Vagina (tissue), 2 donors: ENCODE measurements around the gene SCAPER. TPM values are rescaled to one million over a fixed set of nuclear protein-coding genes. Genes with fewer than 3 reads are reported as not detected.

Source experiments
- DNase-seq, 2 donors: peaks; one replicate each; pipeline ENCODE4 v3.0.0-alpha.2; 2017; ENCODE audit errors: extremely low spot score in 2 of 2
- H3K27ac ChIP-seq: fragments of 200-600 bp; sonication (generic); one replicate; pipeline ENCODE4 v1.5.1; 2019
- H3K27me3 ChIP-seq: fragments of 200-600 bp; sonication (generic); one replicate; pipeline ENCODE4 v1.5.1; 2019
- H3K36me3 ChIP-seq, 2 donors: fragments of 200-600 bp; sonication (generic); one replicate each; pipeline ENCODE4 v1.5.1; 2017 to 2019
- H3K4me1 ChIP-seq: fragments of 200-600 bp; sonication (generic); one replicate; pipeline ENCODE4 v1.5.1; 2019
- H3K4me3 ChIP-seq, 2 donors: fragments of 200-600 bp; sonication (generic); 1 replicate in 1 of 2; 2 replicates in 1 of 2; pipeline ENCODE4 v1.5.1; 2016 to 2019
- H3K9me3 ChIP-seq: fragments of 200-600 bp; sonication (generic); one replicate; pipeline ENCODE4 v1.5.1; 2019
- POLR2A ChIP-seq, 2 donors: fragments of 450-650 bp; IDR thresholded peaks; one replicate each; pipeline ENCODE4 v1.6.1; 2017; ENCODE audit warnings: antibody characterized with exemption in 2 of 2, mild to moderate bottlenecking in 2 of 2, moderate library complexity in 2 of 2
- POLR2AphosphoS5 ChIP-seq, 2 donors: sonication (generic); formaldehyde crosslinking; IDR thresholded peaks; one replicate each; pipeline ENCODE4 v1.9.0; 2017; ENCODE audit warnings: antibody characterized with exemption in 2 of 2, mild to moderate bottlenecking in 2 of 2, low read depth in 1 of 2; ENCODE audit not compliant: insufficient read depth in 1 of 2
- intact Hi-C: fragments of 100-400 bp; cut with DNase I; formaldehyde crosslinking; loops from one replicate; pipeline ENCODE4 v1.15.1; 2023
- total RNA-seq: library from RNA; depleted of rRNA; stranded (reverse); fragments of >200 nt; gene quantifications from one replicate; pipeline ENCODE4 v1.2.3, GENCODE V29; 2016
- TF ChIP-seq, protein P1 (sequence below), 3 experiments: fragments of 450-650 bp in 2 of 3; fragments of 200-600 bp in 1 of 3; sonication (generic) in 1 of 3; IDR thresholded peaks; one replicate each; pipeline ENCODE4 v1.5.1; 2017 to 2019; ENCODE audit warnings: antibody characterized with exemption in 3 of 3, mild to moderate bottlenecking in 2 of 3, moderate library complexity in 2 of 3

SCAPER gene
- total RNA-seq, 1 donor from 2014 or later = 51.3 TPM

- no peak for DNase-seq
- H3K27me3 ChIP-seq = no peaks in the 10 kb centered on the region
- TF ChIP-seq POLR2A (IDR thresholded peaks at IDR 0.05) (no peak), POLR2AphosphoS5 (IDR thresholded peaks at IDR 0.05; ENCODE audit: insufficient read depth in 1 of 2, low read depth in 1 of 2) (no peak)
- TF ChIP-seq, protein P1, sequence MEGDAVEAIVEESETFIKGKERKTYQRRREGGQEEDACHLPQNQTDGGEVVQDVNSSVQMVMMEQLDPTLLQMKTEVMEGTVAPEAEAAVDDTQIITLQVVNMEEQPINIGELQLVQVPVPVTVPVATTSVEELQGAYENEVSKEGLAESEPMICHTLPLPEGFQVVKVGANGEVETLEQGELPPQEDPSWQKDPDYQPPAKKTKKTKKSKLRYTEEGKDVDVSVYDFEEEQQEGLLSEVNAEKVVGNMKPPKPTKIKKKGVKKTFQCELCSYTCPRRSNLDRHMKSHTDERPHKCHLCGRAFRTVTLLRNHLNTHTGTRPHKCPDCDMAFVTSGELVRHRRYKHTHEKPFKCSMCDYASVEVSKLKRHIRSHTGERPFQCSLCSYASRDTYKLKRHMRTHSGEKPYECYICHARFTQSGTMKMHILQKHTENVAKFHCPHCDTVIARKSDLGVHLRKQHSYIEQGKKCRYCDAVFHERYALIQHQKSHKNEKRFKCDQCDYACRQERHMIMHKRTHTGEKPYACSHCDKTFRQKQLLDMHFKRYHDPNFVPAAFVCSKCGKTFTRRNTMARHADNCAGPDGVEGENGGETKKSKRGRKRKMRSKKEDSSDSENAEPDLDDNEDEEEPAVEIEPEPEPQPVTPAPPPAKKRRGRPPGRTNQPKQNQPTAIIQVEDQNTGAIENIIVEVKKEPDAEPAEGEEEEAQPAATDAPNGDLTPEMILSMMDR (IDR thresholded peaks at IDR 0.05) = no peak
- H3K36me3 ChIP-seq = peaks cover 0 to 34% of the 10 kb centered on the region in 2 donors
- intact Hi-C loops = no loop called here
- no peak overlapping the region for H3K27ac ChIP-seq
- H3K9me3 ChIP-seq = no peaks in the 10 kb centered on the region
- H3K4me1 ChIP-seq = peaks cover 15% of the 10 kb centered on the region
- H3K4me3 ChIP-seq = no peak overlapping the region
Observed at GRCh38 chr15:76936671-76937070, 31.5 kb upstream of the SCAPER start.

DNA sequence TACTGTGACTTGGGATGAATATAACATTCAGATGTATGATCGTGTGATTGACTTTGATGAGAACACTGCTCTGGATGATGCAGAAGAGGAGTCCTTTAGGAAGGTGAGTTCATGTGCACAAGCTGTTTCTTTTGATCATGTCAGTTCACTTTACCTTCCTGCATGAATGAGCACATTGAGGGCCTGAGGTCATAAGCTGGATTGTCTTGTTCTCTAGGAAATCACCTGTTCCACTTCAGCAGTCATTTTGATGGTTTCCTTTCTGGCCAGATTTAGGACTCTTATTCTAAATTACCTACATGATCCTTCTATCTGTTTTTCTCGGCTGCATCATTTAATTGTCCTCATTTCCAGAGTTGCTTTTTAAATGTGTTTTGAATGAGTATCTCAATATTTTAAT is 30.5 kb upstream of the SCAPER start:
- peaks cover 0 to 34% of the 10 kb centered on the region in 2 donors for H3K36me3 ChIP-seq
- no peaks in the 10 kb centered on the region for H3K27me3 ChIP-seq

DNA sequence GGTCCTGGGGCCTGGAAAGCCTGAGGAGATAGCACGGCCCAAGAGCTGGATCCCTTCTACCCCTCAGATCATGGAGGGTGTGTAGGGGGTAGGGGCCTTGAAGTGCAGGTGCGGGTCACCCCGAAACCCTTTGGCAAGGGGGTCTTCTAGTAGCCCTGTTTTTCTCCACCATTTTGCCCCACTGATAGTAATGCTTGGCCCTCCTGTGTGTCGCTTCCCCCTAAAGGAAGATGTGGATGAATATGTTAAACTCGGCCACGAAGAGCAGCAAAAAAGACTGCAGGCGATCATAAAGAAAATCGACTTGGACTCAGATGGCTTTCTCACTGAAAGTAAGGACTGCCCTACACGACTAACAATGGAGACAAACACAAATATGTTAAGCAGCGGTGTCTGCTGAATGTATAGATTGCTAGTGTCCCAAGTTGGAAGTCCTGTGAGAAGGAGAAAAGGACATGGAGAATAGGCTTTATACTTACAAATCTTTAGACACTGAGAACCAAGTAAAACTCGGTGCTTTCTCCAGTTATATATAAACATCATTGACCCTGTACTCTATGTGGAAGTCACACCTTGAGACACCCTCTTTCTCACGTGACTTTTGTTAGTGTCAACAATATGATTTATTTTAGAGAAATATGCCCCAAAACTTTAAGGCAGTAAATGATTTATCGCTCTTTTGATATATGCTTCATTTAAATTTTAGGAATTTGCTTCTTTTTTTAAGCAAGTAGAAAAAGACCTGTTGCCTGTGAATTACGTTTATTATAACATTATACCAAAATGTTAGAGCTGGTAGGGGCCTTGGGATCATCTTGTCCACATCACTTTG is 27.2 kb upstream of the SCAPER start:
- Histone ChIP-seq H3K27me3 (no peaks in the 10 kb centered on the region), H3K9me3 (no peaks in the 10 kb centered on the region), H3K4me3 (peak overlapping the region; percentile 65 to 87), H3K4me1 (peaks cover 15% of the 10 kb centered on the region), H3K36me3 (peaks cover 0 to 25% of the 10 kb centered on the region in 2 donors), H3K27ac (peak overlapping the region; percentile 56)
- intact Hi-C loops = no loop called here
- DNase-seq = no peak
- TF ChIP-seq, protein P1 (IDR thresholded peaks at IDR 0.05) = no peak
- TF ChIP-seq POLR2AphosphoS5 (IDR thresholded peaks at IDR 0.05; ENCODE audit: insufficient read depth in 1 of 2, low read depth in 1 of 2) = no peak
- no peak for TF ChIP-seq POLR2A (IDR thresholded peaks at IDR 0.05)

More for the DNA sequence above, 30.5 kb upstream of the SCAPER start:
- no peak overlapping the region for H3K4me3 ChIP-seq
- H3K27ac ChIP-seq = no peak overlapping the region
- peaks cover 15% of the 10 kb centered on the region for H3K4me1 ChIP-seq
- TF ChIP-seq, protein P1 (IDR thresholded peaks at IDR 0.05) = no peak
- TF ChIP-seq POLR2A (IDR thresholded peaks at IDR 0.05) (no peak), POLR2AphosphoS5 (IDR thresholded peaks at IDR 0.05; ENCODE audit: insufficient read depth in 1 of 2, low read depth in 1 of 2) (no peak)
- H3K9me3 ChIP-seq = no peaks in the 10 kb centered on the region
- no peak for DNase-seq
- intact Hi-C loops = no loop called here

GRCh38 chr15:76931397-76932134 is 26.4 kb upstream of the SCAPER start, which contains the start of gene RCN2:
Gene RCN2 (plus strand): TSS chr15:76931749. CDS start chr15:76931842, 93 bp downstream.
- H3K36me3 ChIP-seq = peaks cover 0 to 19% of the 10 kb centered on the region in 2 donors
- peak within 1 kb of the TSS; percentile 65 to 87 for H3K4me3 ChIP-seq
- intact Hi-C loops = no loop called here
- TF ChIP-seq POLR2AphosphoS5 (IDR thresholded peaks at IDR 0.05; ENCODE audit: insufficient read depth in 1 of 2, low read depth in 1 of 2) (peak; percentile 12 to 67), POLR2A (IDR thresholded peaks at IDR 0.05) (peak; percentile 68 to 74)
- TF ChIP-seq, protein P1 (IDR thresholded peaks at IDR 0.05) = no peak
- H3K4me1 ChIP-seq = peaks cover 15% of the 10 kb centered on the region
- DNase-seq = peak in 1 of 2 donors; percentile 92
- H3K9me3 ChIP-seq = no peaks in the 10 kb centered on the region
- no peaks in the 10 kb centered on the region for H3K27me3 ChIP-seq
- H3K27ac ChIP-seq = peak within 1 kb of the TSS; percentile 56
